Measurements from ENCODE around the gene APLP2.

DNA sequence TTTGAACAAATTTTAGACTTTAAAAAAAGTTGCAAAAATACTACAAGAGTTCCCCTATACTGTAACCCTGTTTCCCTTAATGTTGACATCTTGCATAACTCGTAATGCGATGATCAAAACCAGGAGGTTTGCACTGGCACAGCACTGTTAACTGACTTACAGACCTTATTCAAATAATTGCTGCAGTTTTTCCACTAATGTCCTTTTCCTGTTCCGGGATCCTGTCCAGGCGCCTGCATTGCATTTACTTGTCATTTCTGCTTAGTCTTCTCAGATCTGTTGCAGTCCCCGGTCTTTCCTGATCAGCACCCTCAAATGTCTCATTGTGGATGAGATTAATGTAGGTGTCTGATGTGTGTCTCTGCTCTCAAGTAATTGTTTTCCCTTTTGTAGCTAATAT is 32.0 kb downstream of the APLP2 start:
- TF ChIP-seq, protein P1, sequence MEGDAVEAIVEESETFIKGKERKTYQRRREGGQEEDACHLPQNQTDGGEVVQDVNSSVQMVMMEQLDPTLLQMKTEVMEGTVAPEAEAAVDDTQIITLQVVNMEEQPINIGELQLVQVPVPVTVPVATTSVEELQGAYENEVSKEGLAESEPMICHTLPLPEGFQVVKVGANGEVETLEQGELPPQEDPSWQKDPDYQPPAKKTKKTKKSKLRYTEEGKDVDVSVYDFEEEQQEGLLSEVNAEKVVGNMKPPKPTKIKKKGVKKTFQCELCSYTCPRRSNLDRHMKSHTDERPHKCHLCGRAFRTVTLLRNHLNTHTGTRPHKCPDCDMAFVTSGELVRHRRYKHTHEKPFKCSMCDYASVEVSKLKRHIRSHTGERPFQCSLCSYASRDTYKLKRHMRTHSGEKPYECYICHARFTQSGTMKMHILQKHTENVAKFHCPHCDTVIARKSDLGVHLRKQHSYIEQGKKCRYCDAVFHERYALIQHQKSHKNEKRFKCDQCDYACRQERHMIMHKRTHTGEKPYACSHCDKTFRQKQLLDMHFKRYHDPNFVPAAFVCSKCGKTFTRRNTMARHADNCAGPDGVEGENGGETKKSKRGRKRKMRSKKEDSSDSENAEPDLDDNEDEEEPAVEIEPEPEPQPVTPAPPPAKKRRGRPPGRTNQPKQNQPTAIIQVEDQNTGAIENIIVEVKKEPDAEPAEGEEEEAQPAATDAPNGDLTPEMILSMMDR (IDR thresholded peaks at IDR 0.05): no peak
- TF ChIP-seq POLR2A (IDR thresholded peaks at IDR 0.05): no peak

All from testis (tissue), 2 donors.